HepG2 (cell line): Measurements from ENCODE around the gene CD300A. TPM values are rescaled to one million over a fixed set of nuclear protein-coding genes. Genes with fewer than 3 reads are reported as not detected.
A peak's percentile ranks its signal among the peaks of the same experiment; 100 is the strongest.

Experiments
- ATAC-seq: fragments of 200-7000 bp; cut with Tn5 transposase; 3 replicates; pipeline ENCODE4 v1.9.1; 2020; ENCODE audit warnings: mild to moderate bottlenecking, moderate library complexity
- BruUV-seq: library from RNA; stranded (reverse); fragments of 400-500 nt; replicated peaks from 2 replicates; lab custom pipeline; 2021; lab: Mats Ljungman, UMichigan
- CTCF ChIA-PET: fragments of 300-600 bp; formaldehyde crosslinking; extraction: SDS; loops from one replicate; lab custom pipeline; 2021; ENCODE audit warnings: low total read pairs, inconsistent platforms, low intra/inter-chr PET ratio; lab: Yijun Ruan, JAX
- POLR2A ChIA-PET: fragments of 350-600 bp; sonication (Branson Sonifier 250); formaldehyde crosslinking; loops from one replicate; lab custom pipeline; 2020; ENCODE audit warnings: antibody characterized with exemption, inconsistent platforms; lab: Yijun Ruan, JAX
- DNase-seq: peaks from one replicate; pipeline ENCODE4 v3.0.0-alpha.2; 2015; ENCODE audit warnings: low spot score
- FAIRE-seq: peaks from 3 replicates; lab custom pipeline; 2011; peaks lifted over from hg19 to GRCh38; lab: Jason Lieb, UNC
- H2AFZ ChIP-seq: one replicate; pipeline ENCODE4 v1.6.1; 2011; ENCODE audit warnings: low read length, inconsistent platforms
- H3K27ac ChIP-seq: fragments of 300-600 bp; 3 replicates; pipeline ENCODE4 v1.8.0; 2011; ENCODE audit warnings: mixed run types, mild to moderate bottlenecking, mixed read lengths, low read length, inconsistent platforms; ENCODE audit not compliant: insufficient read depth; ENCODE audit errors: extremely low read length
- H3K27me3 ChIP-seq, 2 experiments: fragments of 200-600 bp in 1 of 2; 2 replicates in 1 of 2; 3 replicates in 1 of 2; pipeline versions ENCODE4 v1.6.0 to v1.8.0; 2011; ENCODE audit warnings: low read length in 2 of 2, mild to moderate bottlenecking in 2 of 2, moderate library complexity in 2 of 2, inconsistent platforms in 1 of 2; ENCODE audit not compliant: insufficient read depth in 2 of 2, control insufficient read depth in 1 of 2
- H3K36me3 ChIP-seq, 2 experiments: fragments of 200-600 bp in 1 of 2; replicated peaks in 1 of 2; 2 replicates in 1 of 2; 3 replicates in 1 of 2; pipeline versions ENCODE4 v1.5.1 to v1.8.0; 2011; ENCODE audit warnings: low read length in 2 of 2, inconsistent platforms in 1 of 2; ENCODE audit not compliant: insufficient read depth in 2 of 2, control insufficient read depth in 1 of 2
- H3K4me1 ChIP-seq: 2 replicates; pipeline ENCODE4 v1.5.1; 2012; ENCODE audit warnings: low read length, inconsistent platforms; ENCODE audit not compliant: insufficient read depth
- H3K4me2 ChIP-seq: 2 replicates; pipeline ENCODE4 v1.6.0; 2011; ENCODE audit warnings: low read depth, low read length, inconsistent platforms
- H3K4me3 ChIP-seq, 3 experiments: fragments of 200-600 bp in 1 of 3; sonication (generic), shearing (Covaris generic) in 1 of 3; replicated peaks in 1 of 3; 2 replicates each; pipeline ENCODE4 v1.5.1; 2011 to 2016; ENCODE audit warnings: low read length in 3 of 3, inconsistent platforms in 2 of 3, low read depth in 2 of 3, mild to moderate bottlenecking in 2 of 3, control low read depth in 1 of 3, mixed read lengths in 1 of 3; ENCODE audit not compliant: insufficient read depth in 1 of 3
- H3K79me2 ChIP-seq: one replicate; pipeline ENCODE4 v1.6.1; 2011; ENCODE audit warnings: low read length, inconsistent platforms; ENCODE audit not compliant: insufficient read depth
- H3K9ac ChIP-seq: 2 replicates; pipeline ENCODE4 v1.6.0; 2011; ENCODE audit warnings: mild to moderate bottlenecking, low read depth, low read length, inconsistent platforms; ENCODE audit not compliant: insufficient read depth
- H3K9me3 ChIP-seq: 2 replicates; pipeline ENCODE4 v1.5.1; 2012; ENCODE audit warnings: mild to moderate bottlenecking, low read length
- H4K20me1 ChIP-seq: 2 replicates; pipeline ENCODE4 v1.6.0; 2011; ENCODE audit warnings: inconsistent platforms, mild to moderate bottlenecking, low read length, moderate library complexity; ENCODE audit not compliant: insufficient read depth
- BHLHE40 ChIP-seq: IDR thresholded peaks from 2 replicates; pipeline ENCODE4 v1.6.1; 2011; ENCODE audit warnings: low read length, improper control_type of control experiment
- CEBPB ChIP-seq: IDR thresholded peaks from 2 replicates; pipeline ENCODE4 v1.6.1; 2011; ENCODE audit warnings: low read depth, low read length, improper control_type of control experiment, borderline replicate concordance
- FOSL2 ChIP-seq: sonication (generic); formaldehyde crosslinking; IDR thresholded peaks from 2 replicates; pipeline ENCODE4 v1.4.0; 2020; ENCODE audit warnings: missing genetic modification reagents
- NR3C1 ChIP-seq: sonication (generic); formaldehyde crosslinking; IDR thresholded peaks from 2 replicates; pipeline ENCODE4 v1.4.0; 2020; ENCODE audit warnings: missing genetic modification reagents
- PAX8 ChIP-seq: sonication (generic); formaldehyde crosslinking; IDR thresholded peaks from 2 replicates; pipeline ENCODE4 v1.8.0; 2022; ENCODE audit warnings: mild to moderate bottlenecking, missing genetic modification reagents, borderline replicate concordance
- RBM22 ChIP-seq: fragments of 200-400 bp; formaldehyde crosslinking; optimal IDR thresholded peaks from 2 replicates; pipeline ENCODE3; 2017; ENCODE audit warnings: mild to moderate bottlenecking, low read length, moderate library complexity
- RFXANK ChIP-seq: IDR thresholded peaks from 2 replicates; pipeline ENCODE4 v1.6.1; 2016
- ZMYM2 ChIP-seq: sonication (generic); formaldehyde crosslinking; IDR thresholded peaks from 2 replicates; pipeline ENCODE4 v1.8.0; 2022; ENCODE audit warnings: mild to moderate bottlenecking, missing genetic modification reagents
- ZNF12 ChIP-seq: sonication (generic); formaldehyde crosslinking; IDR thresholded peaks from 2 replicates; pipeline ENCODE4 v1.5.0; 2020; ENCODE audit warnings: missing genetic modification reagents
- ZNF407 ChIP-seq: sonication (generic); formaldehyde crosslinking; IDR thresholded peaks from one replicate; pipeline ENCODE4 v1.5.1; 2020; ENCODE audit warnings: mild to moderate bottlenecking, missing genetic modification reagents; ENCODE audit errors: not compliant biosample characterization
- ZNF570 ChIP-seq: sonication (generic); formaldehyde crosslinking; IDR thresholded peaks from 2 replicates; pipeline ENCODE4 v1.4.0; 2020; ENCODE audit warnings: mild to moderate bottlenecking, missing genetic modification reagents, borderline replicate concordance
- ZNF652 ChIP-seq: IDR thresholded peaks from 2 replicates; pipeline ENCODE4 v1.6.1; 2016; ENCODE audit warnings: low read depth, borderline replicate concordance
- ZSCAN12 ChIP-seq: sonication (generic); formaldehyde crosslinking; IDR thresholded peaks from 2 replicates; pipeline ENCODE4 v1.9.0; 2021; ENCODE audit warnings: mild to moderate bottlenecking, missing genetic modification reagents
- WGBS: methylation state at CpG from one replicate; pipeline ENCODE4 v1.1.6; 2017; ENCODE audit warnings: low lambda C conversion rate; 5-methylcytosine and 5-hydroxymethylcytosine counted together
- in situ Hi-C: cut with HindIII; loops from 2 replicates; pipeline ENCODE4 v1.10.0; 2017; ENCODE audit warnings: low pct_unique_long_range_greater_than_20kb; ENCODE audit not compliant: extremely low pct_ligation_motif_present
- intact Hi-C: fragments of 100-400 bp; cut with micrococcal nuclease; formaldehyde crosslinking; loops from one replicate; pipeline ENCODE4 v1.10.0; 2022; ENCODE audit not compliant: unreplicated experiment
- polyA plus RNA-seq, 8 experiments: library from polyadenylated mRNA; depleted of rRNA in 3 of 8; stranded (reverse) in 7 of 8; unstranded in 1 of 8; fragments of >200 nt; fragmentation: Illumina TruSeq in 4 of 8; extraction: Trizol in 4 of 8; gene quantifications; 2 replicates each; pipeline versions ENCODE4 v1.2.1 to v1.2.3, GENCODE V29; 2011 to 2016; ENCODE audit warnings: low read depth in 4 of 8, missing spikeins in 1 of 8, mixed read lengths in 1 of 8; ENCODE audit not compliant: insufficient read depth in 1 of 8
- total RNA-seq, 5 experiments: library from RNA; depleted of rRNA; stranded (reverse); fragments of >200 nt; fragmentation: Illumina TruSeq; extraction: Trizol; gene quantifications; 2 replicates each; pipeline ENCODE4 v1.2.3, GENCODE V29; 2016; ENCODE audit warnings: low read depth in 1 of 5
- TF ChIP-seq, protein P1 (sequence below): sonication (generic); IDR thresholded peaks from 2 replicates; pipeline ENCODE4 v1.6.1; 2016; ENCODE audit warnings: low read depth, borderline replicate concordance

Gene CD300A
- total and polyA plus RNA-seq, 2 of the 13 experiments (the other 11 are each of a cell fraction or from before 2014, with no cell fraction given), result not detected

DNA sequence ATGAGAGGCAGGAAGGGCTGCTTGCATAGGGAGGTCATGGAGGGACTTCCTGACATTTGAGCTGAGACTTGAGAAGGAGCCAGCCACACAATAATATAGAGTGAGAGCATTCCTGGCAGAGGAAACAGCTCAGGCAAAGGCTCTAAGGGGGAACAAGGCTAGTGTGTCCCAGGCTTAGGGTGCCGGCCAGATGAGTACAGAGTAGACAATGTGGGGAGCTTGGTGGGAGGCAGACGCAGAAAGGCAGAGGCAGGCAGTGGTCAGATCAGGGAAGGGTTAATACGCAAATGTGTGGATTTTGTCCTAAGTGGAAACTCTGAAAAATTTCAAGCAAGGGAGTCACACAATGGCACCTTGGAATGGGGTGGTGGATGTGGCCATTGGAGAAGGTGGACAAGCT lies 33.6 kb downstream of the CD300A start (continued):
- TF ChIP-seq ZNF407, result no peak
- TF ChIP-seq ZMYM2 (CRISPR knock-in tag), result no peak

GRCh38 chr17:74502861-74503260 lies 36.4 kb downstream of the CD300A start:
- Histone ChIP-seq H3K4me3 (no peak overlapping the region), H3K9ac (no peak overlapping the region), H3K27ac (no peak overlapping the region), H3K79me2 (no peaks in the 10 kb centered on the region), H3K36me3 (no peaks in the 10 kb centered on the region), H3K4me2 (no peak overlapping the region), H2AFZ (no peak overlapping the region), H3K27me3 (peaks cover 0 to 11% of the 10 kb centered on the region in 2 experiments; a peak in 1 of 5 replicates), H3K9me3 (no peaks in the 10 kb centered on the region), H3K4me1 (no peaks in the 10 kb centered on the region), H4K20me1 (no peaks in the 10 kb centered on the region)
- in situ Hi-C loops (no loop called here), intact Hi-C loops (no loop called here)
- TF ChIP-seq ZNF570 (CRISPR knock-in tag) (no peak), ZNF12 (CRISPR knock-in tag) (0 out of 2 replicates have a peak, but pooled peaks have one; percentile 22), ZNF652 (CRISPR knock-in tag) (no peak), RFXANK (CRISPR knock-in tag) (no peak), FOSL2 (CRISPR knock-in tag) (peak; percentile 65), CEBPB (peak; percentile 19; the same call in 1 of the 2 replicates), RBM22 (no peak), BHLHE40 (peak; percentile 35; the same call in 1 of the 2 replicates), NR3C1 (no peak), PAX8 (no peak), ZSCAN12 (CRISPR knock-in tag) (no peak)
- TF ChIP-seq, protein P1, sequence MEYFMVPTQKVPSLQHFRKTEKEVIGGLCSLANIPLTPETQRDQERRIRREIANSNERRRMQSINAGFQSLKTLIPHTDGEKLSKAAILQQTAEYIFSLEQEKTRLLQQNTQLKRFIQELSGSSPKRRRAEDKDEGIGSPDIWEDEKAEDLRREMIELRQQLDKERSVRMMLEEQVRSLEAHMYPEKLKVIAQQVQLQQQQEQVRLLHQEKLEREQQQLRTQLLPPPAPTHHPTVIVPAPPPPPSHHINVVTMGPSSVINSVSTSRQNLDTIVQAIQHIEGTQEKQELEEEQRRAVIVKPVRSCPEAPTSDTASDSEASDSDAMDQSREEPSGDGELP, result no peak
- no TSS peak for BruUV-seq
- POLR2A ChIA-PET, result no interaction called here
- peak; percentile 36 for DNase-seq
- no peak for FAIRE-seq
- 18% methylated on average over 6 of the region's 6 CpGs for WGBS
- peak; percentile 48; the same call in 1 of the 3 replicates for ATAC-seq
- CTCF ChIA-PET, result no interaction called here
